HEK293 (cell line): ENCODE results near the gene CEP170B.

Experiments
- CTCF ChIA-PET: fragments of 350-600 bp; formaldehyde crosslinking; extraction: SDS; loops from one replicate; lab custom pipeline; 2021; ENCODE audit warnings: antibody characterized with exemption; lab: Yijun Ruan, JAX
- POLR2A ChIA-PET: fragments of 300-600 bp; formaldehyde crosslinking; extraction: SDS; loops from one replicate; lab custom pipeline; 2020; ENCODE audit warnings: antibody characterized with exemption, inconsistent platforms; lab: Yijun Ruan, JAX
- H3K27ac ChIP-seq: fragments of 200-500 bp; sonication (Bioruptor generic); 2 replicates; pipeline ENCODE4 v1.5.1; 2014; ENCODE audit warnings: low read depth, low read length, control low read depth, inconsistent platforms; ENCODE audit errors: extremely low read depth
- H3K36me3 ChIP-seq, 2 experiments: fragments of 200-500 bp in 1 of 2; sonication (Bioruptor generic) in 1 of 2; 1 replicate in 1 of 2; 2 replicates in 1 of 2; pipeline ENCODE4 v1.5.1; 2014 to 2017; ENCODE audit warnings: inconsistent platforms in 2 of 2, low read length in 2 of 2; ENCODE audit not compliant: control insufficient read depth in 2 of 2, insufficient read depth in 1 of 2
- H3K4me1 ChIP-seq: fragments of 200-500 bp; sonication (Bioruptor generic); 2 replicates; pipeline ENCODE4 v1.5.1; 2014; ENCODE audit warnings: mild to moderate bottlenecking, low read length, inconsistent platforms; ENCODE audit not compliant: control insufficient read depth, insufficient read depth
- H3K4me3 ChIP-seq: 2 replicates; pipeline ENCODE4 v1.5.1; 2011; ENCODE audit warnings: low read depth, mild to moderate bottlenecking, control low read depth, low read length, moderate library complexity
- H3K9me3 ChIP-seq: fragments of 200-500 bp; sonication (Bioruptor generic); 2 replicates; pipeline ENCODE4 v1.5.1; 2014; ENCODE audit warnings: low read depth, low read length, inconsistent platforms; ENCODE audit not compliant: control insufficient read depth, insufficient read depth
- GLIS1 ChIP-seq: fragments of 450-650 bp; formaldehyde crosslinking; IDR thresholded peaks from 2 replicates; pipeline ENCODE4 v1.5.1; 2016; ENCODE audit warnings: missing biosample characterization, missing genetic modification characterization
- IKZF3 ChIP-seq: fragments of 450-650 bp; IDR thresholded peaks from 2 replicates; pipeline ENCODE4 v1.5.0; 2018; ENCODE audit warnings: missing biosample characterization, mild to moderate bottlenecking, missing genetic modification characterization, moderate library complexity
- KLF10 ChIP-seq: fragments of 450-650 bp; IDR thresholded peaks from 2 replicates; pipeline ENCODE4 v1.5.1; 2018; ENCODE audit warnings: missing biosample characterization, mild to moderate bottlenecking, missing genetic modification characterization
- REST ChIP-seq: fragments of 450-650 bp; formaldehyde crosslinking; IDR thresholded peaks from 2 replicates; pipeline ENCODE4 v1.5.1; 2016; ENCODE audit warnings: missing biosample characterization, missing genetic modification characterization
- SP3 ChIP-seq: fragments of 450-650 bp; formaldehyde crosslinking; IDR thresholded peaks from 2 replicates; pipeline ENCODE4 v1.5.1; 2016; ENCODE audit warnings: missing biosample characterization, missing genetic modification characterization
- TSHZ1 ChIP-seq: fragments of 450-650 bp; formaldehyde crosslinking; IDR thresholded peaks from 2 replicates; pipeline ENCODE4 v1.5.1; 2016; ENCODE audit warnings: missing biosample characterization, missing genetic modification characterization, borderline replicate concordance
- WT1 ChIP-seq: fragments of 450-650 bp; formaldehyde crosslinking; IDR thresholded peaks from 2 replicates; pipeline ENCODE4 v1.5.1; 2016; ENCODE audit warnings: missing biosample characterization, missing genetic modification characterization
- ZBTB20 ChIP-seq: fragments of 450-650 bp; formaldehyde crosslinking; IDR thresholded peaks from 2 replicates; pipeline ENCODE4 v1.5.1; 2016; ENCODE audit warnings: missing biosample characterization, missing genetic modification characterization
- ZBTB48 ChIP-seq: fragments of 450-650 bp; formaldehyde crosslinking; IDR thresholded peaks from 2 replicates; pipeline ENCODE4 v1.5.1; 2016; ENCODE audit warnings: missing biosample characterization, missing genetic modification characterization
- ZBTB7A ChIP-seq: fragments of 450-650 bp; formaldehyde crosslinking; IDR thresholded peaks from 2 replicates; pipeline ENCODE4 v1.5.1; 2016; ENCODE audit warnings: low read depth, missing biosample characterization, missing genetic modification characterization
- ZBTB8A ChIP-seq: fragments of 450-650 bp; formaldehyde crosslinking; IDR thresholded peaks from 2 replicates; pipeline ENCODE4 v1.5.1; 2016; ENCODE audit warnings: missing biosample characterization, missing genetic modification characterization
- ZFHX2 ChIP-seq: fragments of 450-650 bp; formaldehyde crosslinking; conservative IDR thresholded peaks from 2 replicates; pipeline ENCODE4 v1.5.1; 2016; ENCODE audit warnings: missing biosample characterization, missing genetic modification characterization
- ZIC2 ChIP-seq: fragments of 450-650 bp; formaldehyde crosslinking; IDR thresholded peaks from 2 replicates; pipeline ENCODE4 v1.5.1; 2016; ENCODE audit warnings: missing biosample characterization, missing genetic modification characterization
- ZNF133 ChIP-seq: fragments of 450-650 bp; formaldehyde crosslinking; IDR thresholded peaks from 2 replicates; pipeline ENCODE4 v1.5.1; 2016; ENCODE audit warnings: missing biosample characterization, missing genetic modification characterization
- ZNF169 ChIP-seq: fragments of 450-650 bp; formaldehyde crosslinking; IDR thresholded peaks from 2 replicates; pipeline ENCODE4 v1.5.1; 2016; ENCODE audit warnings: missing biosample characterization, missing genetic modification characterization
- ZNF335 ChIP-seq: fragments of 450-650 bp; formaldehyde crosslinking; conservative IDR thresholded peaks from 2 replicates; pipeline ENCODE4 v1.5.1; 2016; ENCODE audit warnings: missing biosample characterization, missing genetic modification characterization
- ZNF426 ChIP-seq: fragments of 450-650 bp; formaldehyde crosslinking; IDR thresholded peaks from 2 replicates; pipeline ENCODE4 v1.5.1; 2017; ENCODE audit warnings: missing biosample characterization, missing genetic modification characterization, mild to moderate bottlenecking, inconsistent platforms, moderate library complexity
- ZNF707 ChIP-seq: fragments of 450-650 bp; formaldehyde crosslinking; IDR thresholded peaks from 2 replicates; pipeline ENCODE4 v1.5.1; 2016; ENCODE audit warnings: missing biosample characterization, missing genetic modification characterization
- TF ChIP-seq, protein P1 (sequence below): fragments of 450-650 bp; formaldehyde crosslinking; optimal IDR thresholded peaks from 2 replicates; pipeline ENCODE3; 2016; ENCODE audit warnings: missing biosample characterization, mild to moderate bottlenecking, missing genetic modification characterization
- TF ChIP-seq, protein P2 (sequence below): fragments of 450-650 bp; formaldehyde crosslinking; IDR thresholded peaks from 2 replicates; pipeline ENCODE4 v1.5.1; 2016; ENCODE audit warnings: missing biosample characterization, missing genetic modification characterization

Gene CEP170B

DNA sequence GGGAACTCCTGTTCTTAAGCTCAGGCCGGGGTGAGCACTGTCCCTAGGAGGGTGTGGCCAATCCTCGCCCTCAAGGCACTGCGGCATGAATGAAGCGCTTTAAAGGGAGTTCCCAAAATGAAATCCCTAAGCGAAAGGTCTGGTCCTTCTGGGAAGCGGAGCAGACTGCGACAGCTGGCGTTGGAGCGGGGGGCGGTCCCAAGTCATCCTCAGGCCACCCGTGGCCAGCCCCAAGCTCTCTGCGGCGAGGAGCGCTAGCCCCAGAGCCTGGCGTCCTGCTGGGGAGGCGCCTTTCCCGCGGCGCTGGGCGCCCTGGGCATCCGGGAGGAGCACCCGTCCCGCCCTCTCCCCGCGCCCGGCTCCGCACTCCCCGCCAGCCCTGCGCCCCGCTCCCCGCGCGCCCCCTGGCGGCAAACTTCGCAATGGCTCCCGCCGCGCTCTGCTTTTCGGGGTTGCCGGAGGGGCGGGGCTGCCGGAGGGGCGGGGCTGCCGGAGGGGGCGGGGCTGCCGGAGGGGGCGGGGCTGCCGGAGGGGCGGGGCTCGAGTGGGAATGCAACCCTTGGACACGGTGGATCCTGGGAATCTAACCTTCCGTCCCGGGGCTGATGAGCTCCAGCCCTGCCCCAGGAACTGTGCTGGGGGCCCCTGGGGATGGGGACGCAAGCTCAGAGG is 38.7 kb upstream of the CEP170B start (continued):
- TF ChIP-seq TSHZ1 (tag by site-specific recombination): peak; percentile 8; the same call in 1 of the 2 replicates

- TF ChIP-seq GLIS1 (tag by site-specific recombination) (peak; percentile 89), IKZF3 (tag by site-specific recombination) (0 out of 2 replicates have a peak, but pooled peaks have one; percentile 31), ZBTB8A (tag by site-specific recombination) (no peak)
- Histone ChIP-seq H3K27ac (no peak overlapping the region), H3K9me3 (no peaks in the 10 kb centered on the region), H3K4me3 (peak overlapping the region; percentile 41), H3K36me3 (no peaks in the 10 kb centered on the region), H3K4me1 (peaks cover 6% of the 10 kb centered on the region)
- POLR2A ChIA-PET: interaction anchor here (1.0 to 1.8 kb wide), 5 partner anchors 26 to 74 kb away, joined by 3 to 13 read pairs (median 7); partner anchors contain the start of genes CEP170B, SIVA1 and ZBTB42
- CTCF ChIA-PET: interaction anchor here (0.5 to 3.5 kb wide), 18 partner anchors 17 to 208 kb away, joined by 3 to 57 read pairs (median 3); partner anchors contain the start of gene SIVA1
These were observed 38.2 kb upstream of the CEP170B start for GRCh38 chr14:104826861-104827176.

GRCh38 chr14:104827177-104828055 is 37.7 kb upstream of the CEP170B start:
- peak overlapping the region; percentile 41; the same call in 1 of the 2 replicates for H3K4me3 ChIP-seq
- TF ChIP-seq ZNF426 (no peak), ZNF133 (no peak), SP3 (peak; percentile 64), KLF10 (tag by site-specific recombination) (peak; percentile 81), GLIS1 (tag by site-specific recombination) (peak; percentile 80), WT1 (tag by site-specific recombination) (peak; percentile 76), ZNF169 (tag by site-specific recombination) (no peak), REST (0 out of 2 replicates have a peak, but pooled peaks have one; percentile 9), ZBTB48 (tag by site-specific recombination) (peak; percentile 60; the same call in 1 of the 2 replicates), ZNF707 (tag by site-specific recombination) (no peak), ZIC2 (tag by site-specific recombination) (peak; percentile 70), ZNF335 (tag by site-specific recombination) (peak; percentile 94), ZBTB20 (peak; percentile 77), ZBTB7A (tag by site-specific recombination) (no peak), ZFHX2 (tag by site-specific recombination) (peak; percentile 96)
- TF ChIP-seq, protein P1, sequence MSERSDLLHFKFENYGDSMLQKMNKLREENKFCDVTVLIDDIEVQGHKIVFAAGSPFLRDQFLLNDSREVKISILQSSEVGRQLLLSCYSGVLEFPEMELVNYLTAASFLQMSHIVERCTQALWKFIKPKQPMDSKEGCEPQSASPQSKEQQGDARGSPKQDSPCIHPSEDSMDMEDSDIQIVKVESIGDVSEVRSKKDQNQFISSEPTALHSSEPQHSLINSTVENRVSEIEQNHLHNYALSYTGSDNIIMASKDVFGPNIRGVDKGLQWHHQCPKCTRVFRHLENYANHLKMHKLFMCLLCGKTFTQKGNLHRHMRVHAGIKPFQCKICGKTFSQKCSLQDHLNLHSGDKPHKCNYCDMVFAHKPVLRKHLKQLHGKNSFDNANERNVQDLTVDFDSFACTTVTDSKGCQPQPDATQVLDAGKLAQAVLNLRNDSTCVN (tag by site-specific recombination): peak; percentile 19
- TF ChIP-seq, protein P2, sequence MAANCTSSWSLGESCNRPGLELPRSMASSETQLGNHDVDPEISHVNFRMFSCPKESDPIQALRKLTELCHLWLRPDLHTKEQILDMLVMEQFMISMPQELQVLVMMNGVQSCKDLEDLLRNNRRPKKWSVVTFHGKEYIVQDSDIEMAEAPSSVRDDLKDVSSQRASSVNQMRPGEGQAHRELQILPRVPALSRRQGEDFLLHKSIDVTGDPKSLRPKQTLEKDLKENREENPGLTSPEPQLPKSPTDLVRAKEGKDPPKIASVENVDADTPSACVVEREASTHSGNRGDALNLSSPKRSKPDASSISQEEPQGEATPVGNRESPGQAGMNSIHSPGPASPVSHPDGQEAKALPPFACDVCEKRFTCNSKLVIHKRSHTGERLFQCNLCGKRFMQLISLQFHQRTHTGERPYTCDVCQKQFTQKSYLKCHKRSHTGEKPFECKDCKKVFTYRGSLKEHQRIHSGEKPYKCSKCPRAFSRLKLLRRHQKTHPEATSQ (tag by site-specific recombination): no peak

More at GRCh38 chr14:104827177-104828055, 37.7 kb upstream of the CEP170B start:
- H3K27ac ChIP-seq: no peak overlapping the region
- no peaks in the 10 kb centered on the region for H3K36me3 ChIP-seq
- peaks cover 6% of the 10 kb centered on the region for H3K4me1 ChIP-seq
- H3K9me3 ChIP-seq: no peaks in the 10 kb centered on the region
- ChIA-PET CTCF (interaction anchor here (0.5 to 3.5 kb wide), 17 partner anchors 16 to 208 kb away, joined by 3 to 57 read pairs (median 4); partner anchors contain the start of gene SIVA1), POLR2A (interaction anchor here (1.1 to 1.8 kb wide), 3 partner anchors 27 to 75 kb away, joined by 4 to 9 read pairs (median 7); partner anchors contain the start of genes CEP170B, SIVA1 and ZBTB42)
